HCT116 (cell line): ENCODE measurements around the gene YIPF2. TPM values are rescaled to one million over a fixed set of nuclear protein-coding genes. Genes with fewer than 3 reads are reported as not detected.

Experiments used
- ATAC-seq: fragments of 200-7000 bp; cut with Tn5 transposase; 2 replicates; pipeline ENCODE4 v1.9.1; 2020; ENCODE audit warnings: mild to moderate bottlenecking, moderate library complexity
- BruUV-seq: library from RNA; stranded (reverse); fragments of 400-500 nt; replicated peaks from 2 replicates; lab custom pipeline; 2021; lab: Mats Ljungman, UMichigan
- CTCF ChIA-PET: fragments of 300-600 bp; sonication (Branson Sonifier 250); formaldehyde crosslinking; loops from one replicate; lab custom pipeline; 2021; ENCODE audit warnings: antibody characterized with exemption; lab: Charles Lee
- POLR2A ChIA-PET: fragments of 300-600, 350-600 bp; sonication (Branson Sonifier 250); formaldehyde crosslinking; loops from one replicate; lab custom pipeline; 2021; ENCODE audit warnings: antibody characterized with exemption; lab: Charles Lee
- RAD21 ChIA-PET, 2 experiments: fragments of 300-600 bp; sonication (Branson Sonifier 250); formaldehyde crosslinking; loops; one replicate each; lab custom pipeline; 2023; ENCODE audit warnings: low total read pairs in 2 of 2; ENCODE audit not compliant: uncharacterized antibody in 2 of 2, unreplicated experiment in 2 of 2, low non-redundant PET in 1 of 2; lab: Charles Lee
- DNase-seq: peaks from one replicate; pipeline ENCODE4 v3.0.0-alpha.2; 2010; ENCODE audit warnings: low read depth, low spot score
- H2AFZ ChIP-seq: fragments of 200-600 bp; shearing (Covaris generic), sonication (generic); 2 replicates; pipeline ENCODE4 v1.6.1; 2017; ENCODE audit warnings: low read depth, mixed run types, mixed read lengths, antibody characterized with exemption, low read length; ENCODE audit not compliant: poor library complexity, severe bottlenecking
- H3K27ac ChIP-seq: 2 replicates; pipeline ENCODE4 v1.5.1; 2012; ENCODE audit warnings: low read depth, low read length
- H3K27me3 ChIP-seq: fragments of 200-600 bp; sonication (generic); 2 replicates; pipeline ENCODE4 v1.6.1; 2016; ENCODE audit warnings: mixed run types, low read length, mixed read lengths; ENCODE audit not compliant: insufficient read depth
- H3K36me3 ChIP-seq, 2 experiments: fragments of 200-500 bp in 1 of 2; fragments of 200-600 bp in 1 of 2; sonication (Bioruptor generic) in 1 of 2; sonication (generic) in 1 of 2; 2 replicates each; pipeline versions ENCODE4 v1.5.1 to v1.6.1; 2014 to 2016; ENCODE audit warnings: low read length in 2 of 2, inconsistent platforms in 1 of 2, mixed read lengths in 1 of 2, mixed run types in 1 of 2; ENCODE audit not compliant: insufficient read depth in 2 of 2, control insufficient read depth in 1 of 2
- H3K4me1 ChIP-seq, 2 experiments: fragments of 200-600 bp in 1 of 2; sonication (generic) in 1 of 2; 2 replicates each; pipeline versions ENCODE4 v1.5.1 to v1.6.1; 2012 to 2017; ENCODE audit warnings: low read length in 2 of 2, inconsistent platforms in 1 of 2, mild to moderate bottlenecking in 1 of 2, mixed read lengths in 1 of 2, mixed run types in 1 of 2, moderate library complexity in 1 of 2; ENCODE audit not compliant: insufficient read depth in 2 of 2, control insufficient read depth in 1 of 2
- H3K4me2 ChIP-seq: fragments of 200-600 bp; sonication (generic); 2 replicates; pipeline ENCODE4 v1.6.1; 2017; ENCODE audit warnings: mixed run types, low read length, mixed read lengths
- H3K4me3 ChIP-seq, 2 experiments: fragments of 200-600 bp in 1 of 2; sonication (generic) in 1 of 2; replicated peaks in 1 of 2; 2 replicates each; pipeline ENCODE4 v1.5.1; 2011 to 2016; ENCODE audit warnings: low read length in 2 of 2, control low read depth in 1 of 2, low read depth in 1 of 2, mild to moderate bottlenecking in 1 of 2, mixed read lengths in 1 of 2, mixed run types in 1 of 2
- H3K79me2 ChIP-seq: fragments of 200-600 bp; sonication (generic); 2 replicates; pipeline ENCODE4 v1.6.1; 2017; ENCODE audit warnings: mild to moderate bottlenecking, mixed run types, low read length, moderate library complexity, mixed read lengths; ENCODE audit not compliant: insufficient read depth
- H3K9ac ChIP-seq: fragments of 200-600 bp; sonication (generic); 2 replicates; pipeline ENCODE4 v1.6.1; 2016; ENCODE audit warnings: low read length, mixed read lengths
- H3K9me2 ChIP-seq: fragments of 200-600 bp; sonication (generic), shearing (Covaris generic); 2 replicates; pipeline ENCODE4 v1.6.1; 2017; ENCODE audit warnings: mixed run types, mild to moderate bottlenecking, moderate library complexity; ENCODE audit not compliant: insufficient read depth
- H3K9me3 ChIP-seq, 2 experiments: fragments of 200-500 bp in 1 of 2; fragments of 200-600 bp in 1 of 2; sonication (Bioruptor generic) in 1 of 2; sonication (generic) in 1 of 2; 2 replicates each; pipeline ENCODE4 v1.6.1; 2014 to 2017; ENCODE audit warnings: low read length in 2 of 2, mixed read lengths in 2 of 2, inconsistent platforms in 1 of 2, low read depth in 1 of 2, mild to moderate bottlenecking in 1 of 2, mixed run types in 1 of 2, moderate library complexity in 1 of 2; ENCODE audit not compliant: control insufficient read depth in 1 of 2, insufficient read depth in 1 of 2
- H4K20me1 ChIP-seq: fragments of 200-600 bp; sonication (generic), shearing (Covaris generic); 2 replicates; pipeline ENCODE4 v1.6.1; 2017; ENCODE audit warnings: mixed run types, mild to moderate bottlenecking, moderate library complexity; ENCODE audit not compliant: insufficient read depth
- ATF3 ChIP-seq: IDR thresholded peaks from 2 replicates; pipeline ENCODE4 v1.6.1; 2012
- CBX3 ChIP-seq: IDR thresholded peaks from 2 replicates; pipeline ENCODE4 v1.6.1; 2012; ENCODE audit warnings: low read depth
- CEBPB ChIP-seq: IDR thresholded peaks from 2 replicates; pipeline ENCODE4 v1.6.1; 2012; ENCODE audit warnings: low read depth
- CTCF ChIP-seq, 3 experiments: fragments of 200-600 bp in 1 of 3; sonication (generic) in 1 of 3; IDR thresholded peaks in 2 of 3; conservative IDR thresholded peaks in 1 of 3; 2 replicates each; pipeline ENCODE4 v1.5.1; 2012 to 2017; ENCODE audit warnings: low read depth in 2 of 3, low read length in 2 of 3, antibody characterized with exemption in 1 of 3, borderline replicate concordance in 1 of 3, control low read depth in 1 of 3, mild to moderate bottlenecking in 1 of 3, mixed read lengths in 1 of 3, mixed run types in 1 of 3, moderate library complexity in 1 of 3; ENCODE audit not compliant: insufficient read depth in 1 of 3
- EGR1 ChIP-seq: IDR thresholded peaks from 2 replicates; pipeline ENCODE4 v1.6.1; 2012; ENCODE audit warnings: low read depth
- ELF1 ChIP-seq: IDR thresholded peaks from 2 replicates; pipeline ENCODE4 v1.6.1; 2012; ENCODE audit warnings: low read depth, borderline replicate concordance
- EZH2 ChIP-seq: fragments of 200-600 bp; sonication (generic); IDR thresholded peaks from 2 replicates; pipeline ENCODE4 v1.6.1; 2017; ENCODE audit warnings: antibody characterized with exemption, mixed run types
- FOSL1 ChIP-seq: IDR thresholded peaks from 2 replicates; pipeline ENCODE4 v1.6.1; 2012; ENCODE audit warnings: low read depth
- JUND ChIP-seq: IDR thresholded peaks from 2 replicates; pipeline ENCODE4 v1.6.1; 2012
- MAX ChIP-seq: IDR thresholded peaks from 2 replicates; pipeline ENCODE4 v1.6.1; 2012
- POLR2A ChIP-seq: IDR thresholded peaks from 2 replicates; pipeline ENCODE4 v1.7.0; 2011; ENCODE audit warnings: borderline replicate concordance; ENCODE audit not compliant: insufficient read depth, insufficient read length; ENCODE audit errors: extremely low read depth
- POLR2AphosphoS5 ChIP-seq: IDR thresholded peaks from 2 replicates; pipeline ENCODE4 v1.6.1; 2011; ENCODE audit warnings: mild to moderate bottlenecking, low read depth, low read length, moderate library complexity
- REST ChIP-seq: IDR thresholded peaks from 2 replicates; pipeline ENCODE4 v1.6.1; 2012; ENCODE audit warnings: low read depth
- SIN3A ChIP-seq: IDR thresholded peaks from 2 replicates; pipeline ENCODE4 v1.6.1; 2012; ENCODE audit warnings: low read depth
- SP1 ChIP-seq: IDR thresholded peaks from 2 replicates; pipeline ENCODE4 v1.6.1; 2012; ENCODE audit warnings: low read depth
- SRF ChIP-seq: IDR thresholded peaks from 2 replicates; pipeline ENCODE4 v1.6.1; 2012; ENCODE audit warnings: low read depth
- TCF7L2 ChIP-seq: IDR thresholded peaks from 2 replicates; pipeline ENCODE4 v1.7.0; 2011; ENCODE audit warnings: borderline replicate concordance, inconsistent platforms; ENCODE audit not compliant: insufficient read depth, insufficient read length; ENCODE audit errors: extremely low read depth
- YY1 ChIP-seq: IDR thresholded peaks from 2 replicates; pipeline ENCODE4 v1.6.1; 2011; ENCODE audit warnings: low read length, low read depth, moderate library complexity, mild to moderate bottlenecking; ENCODE audit not compliant: insufficient replicate concordance; ENCODE audit errors: extremely low read depth
- ZFX ChIP-seq: fragments of 450-650 bp; IDR thresholded peaks from 2 replicates; pipeline ENCODE4 v1.6.1; 2017
- ZNF274 ChIP-seq: fragments of 200-500 bp; sonication (Bioruptor generic); IDR thresholded peaks from 2 replicates; pipeline ENCODE4 v1.6.1; 2014; ENCODE audit warnings: mild to moderate bottlenecking, low read depth, low read length, inconsistent platforms
- intact Hi-C: fragments of 100-400 bp; cut with micrococcal nuclease; formaldehyde crosslinking; loops from 2 replicates; pipeline ENCODE4 v1.10.0; 2022
- total RNA-seq: library from RNA; stranded (reverse); gene quantifications from one replicate; pipeline ENCODE4 v1.2.1, GENCODE V29; 2021; ENCODE audit not compliant: unreplicated experiment

The YIPF2 gene
- total RNA-seq, 1 experiment from 2014 or later, result 44.7 TPM

GRCh38 chr19:10881403-10882107 is 46.9 kb downstream of the YIPF2 start:
- no TSS peak for BruUV-seq
- ATAC-seq (no peak), DNase-seq (no peak)
- H2AFZ ChIP-seq, result no peak overlapping the region
- no peaks in the 10 kb centered on the region for H3K9me2 ChIP-seq
- ChIA-PET CTCF (interaction anchor here (3.7 kb wide), 1 partner anchor 18 kb away, joined by 15 read pairs; no protein-coding TSS in a partner anchor), POLR2A (no interaction called here), RAD21 (no interaction called here)
- no peak overlapping the region for H3K9ac ChIP-seq
- no peak overlapping the region for H3K4me3 ChIP-seq
- TF ChIP-seq FOSL1, result no peak
- TF ChIP-seq ELF1, result no peak
- TF ChIP-seq EGR1, result no peak
- no peak for TF ChIP-seq POLR2AphosphoS5
- TF ChIP-seq ZNF274, result no peak
- no peak for TF ChIP-seq CEBPB
- no peak for TF ChIP-seq CTCF (IDR thresholded peaks at IDR 0.05 in 2 of 3, conservative IDR thresholded peaks at IDR 0.05 in 1 of 3; ENCODE audit: borderline replicate concordance in 1 of 3, insufficient read depth in 1 of 3, low read depth in 2 of 3, low read length in 2 of 3)
- no peak for TF ChIP-seq ZFX
- TF ChIP-seq SRF, result no peak
- TF ChIP-seq TCF7L2, result no peak
- TF ChIP-seq REST, result no peak
- TF ChIP-seq SIN3A, result no peak
- no peak for TF ChIP-seq ATF3
- no peak for TF ChIP-seq JUND
- TF ChIP-seq POLR2A, result no peak
- no peak for TF ChIP-seq CBX3
- TF ChIP-seq EZH2, result no peak
- no peak for TF ChIP-seq SP1
- TF ChIP-seq YY1, result no peak
- no peak for TF ChIP-seq MAX
- peaks cover 5% of the 10 kb centered on the region; the same call in 1 of the 2 replicates for H4K20me1 ChIP-seq
- H3K79me2 ChIP-seq, result peaks cover 97% of the 10 kb centered on the region
- intact Hi-C loops, result no loop called here
- H3K4me1 ChIP-seq, result peaks cover 31 to 95% of the 10 kb centered on the region in 2 experiments
- H3K27ac ChIP-seq, result no peak overlapping the region
- H3K4me2 ChIP-seq, result no peak overlapping the region
- H3K27me3 ChIP-seq, result no peaks in the 10 kb centered on the region
- H3K36me3 ChIP-seq, result no peaks in the 10 kb centered on the region
- H3K9me3 ChIP-seq, result no peaks in the 10 kb centered on the region
